IMR-90 (cell line): Measurements from ENCODE around the gene SEC14L1. TPM values are rescaled to one million over a fixed set of nuclear protein-coding genes. Genes with fewer than 3 reads are reported as not detected.

ENCODE experiments used
- ATAC-seq: fragments of 200-7000 bp; cut with Tn5 transposase; 2 replicates; pipeline ENCODE4 v1.9.1; 2020; ENCODE audit warnings: low read depth, mild to moderate bottlenecking, moderate library complexity
- BruUV-seq: library from RNA; stranded (reverse); fragments of 400-500 nt; replicated peaks from 2 replicates; lab custom pipeline; 2021; lab: Mats Ljungman, UMichigan
- CTCF ChIA-PET: fragments of 300-600 bp; formaldehyde crosslinking; extraction: SDS; loops from one replicate; lab custom pipeline; 2021; ENCODE audit warnings: antibody characterized with exemption; lab: Yijun Ruan, JAX
- POLR2A ChIA-PET: fragments of 300-600 bp; sonication (Branson Sonifier 250); formaldehyde crosslinking; loops from one replicate; lab custom pipeline; 2022; ENCODE audit warnings: antibody characterized with exemption; ENCODE audit not compliant: unreplicated experiment; lab: Charles Lee
- DNase-seq: peaks from one replicate; pipeline ENCODE4 v3.0.0; 2013
- H2AFZ ChIP-seq: replicated peaks from 2 replicates; pipeline ENCODE3; 2013; ENCODE audit warnings: low read length, mild to moderate bottlenecking; ENCODE audit not compliant: poor library complexity
- H2AK5ac ChIP-seq: 2 replicates; pipeline ENCODE4 v1.6.1; 2013; ENCODE audit warnings: low read depth, low read length, inconsistent platforms
- H2AK9ac ChIP-seq: replicated peaks from 2 replicates; pipeline ENCODE3; 2013; ENCODE audit warnings: mild to moderate bottlenecking, low read depth, low read length, moderate library complexity; ENCODE audit not compliant: poor library complexity
- H2BK120ac ChIP-seq: 2 replicates; pipeline ENCODE4 v1.6.1; 2013; ENCODE audit warnings: low read depth, low read length, inconsistent platforms
- H2BK15ac ChIP-seq: 3 replicates; pipeline ENCODE4 v1.6.1; 2013; ENCODE audit warnings: low read depth, low read length, inconsistent platforms
- H2BK20ac ChIP-seq: 2 replicates; pipeline ENCODE4 v1.6.1; 2013; ENCODE audit warnings: low read depth, mild to moderate bottlenecking, inconsistent platforms, low read length, moderate library complexity
- H2BK5ac ChIP-seq: 2 replicates; pipeline ENCODE4 v1.6.1; 2013; ENCODE audit warnings: mild to moderate bottlenecking, low read depth, low read length, inconsistent platforms; ENCODE audit not compliant: poor library complexity, severe bottlenecking
- H3K14ac ChIP-seq: replicated peaks from 2 replicates; pipeline ENCODE4 v1.6.1; 2013; ENCODE audit warnings: low read depth, low read length, inconsistent platforms
- H3K18ac ChIP-seq: 2 replicates; pipeline ENCODE4 v1.6.1; 2013; ENCODE audit warnings: low read depth, low read length, control low read depth
- H3K23ac ChIP-seq: 2 replicates; pipeline ENCODE4 v1.6.1; 2013; ENCODE audit warnings: low read depth, low read length, inconsistent platforms
- H3K27ac ChIP-seq: 2 replicates; pipeline ENCODE4 v1.5.1; 2013; ENCODE audit warnings: mild to moderate bottlenecking, control low read depth, low read length; ENCODE audit not compliant: insufficient read depth
- H3K27me3 ChIP-seq: 2 replicates; pipeline ENCODE4 v1.6.1; 2013; ENCODE audit warnings: low read length; ENCODE audit not compliant: control insufficient read depth, insufficient read depth
- H3K36me3 ChIP-seq: 2 replicates; pipeline ENCODE4 v1.6.1; 2013; ENCODE audit warnings: low read length, mixed read lengths; ENCODE audit not compliant: control insufficient read depth, insufficient read depth
- H3K4ac ChIP-seq: 2 replicates; pipeline ENCODE4 v1.6.1; 2013; ENCODE audit warnings: low read depth, low read length, inconsistent platforms
- H3K4me1 ChIP-seq: 2 replicates; pipeline ENCODE4 v1.6.1; 2013; ENCODE audit warnings: low read length, mixed read lengths; ENCODE audit not compliant: control insufficient read depth, insufficient read depth
- H3K4me2 ChIP-seq: 2 replicates; pipeline ENCODE4 v1.6.1; 2013; ENCODE audit warnings: low read depth, mild to moderate bottlenecking, control low read depth, low read length, moderate library complexity
- H3K4me3 ChIP-seq: 2 replicates; pipeline ENCODE4 v1.5.1; 2013; ENCODE audit warnings: low read depth, mild to moderate bottlenecking, control low read depth, low read length, moderate library complexity; ENCODE audit not compliant: insufficient read depth
- H3K56ac ChIP-seq: 2 replicates; pipeline ENCODE4 v1.6.1; 2013; ENCODE audit warnings: low read length, inconsistent platforms; ENCODE audit not compliant: insufficient read depth; ENCODE audit errors: extremely low read depth
- H3K79me1 ChIP-seq, 2 experiments: 2 replicates each; pipeline ENCODE4 v1.6.1; 2013; ENCODE audit warnings: low read length in 2 of 2, inconsistent platforms in 1 of 2, low read depth in 1 of 2
- H3K9ac ChIP-seq: 2 replicates; pipeline ENCODE4 v1.6.1; 2013; ENCODE audit warnings: low read depth, low read length, control low read depth
- H3K9me1 ChIP-seq: 2 replicates; pipeline ENCODE4 v1.6.1; 2013; ENCODE audit warnings: low read length, inconsistent platforms; ENCODE audit not compliant: insufficient read depth
- H3K9me3 ChIP-seq: 2 replicates; pipeline ENCODE4 v1.6.1; 2013; ENCODE audit warnings: low read length; ENCODE audit not compliant: control insufficient read depth, insufficient read depth
- H4K20me1 ChIP-seq: 2 replicates; pipeline ENCODE4 v1.6.1; 2013; ENCODE audit warnings: low read length, inconsistent platforms; ENCODE audit not compliant: insufficient read depth
- H4K5ac ChIP-seq: 2 replicates; pipeline ENCODE4 v1.6.1; 2013; ENCODE audit warnings: mild to moderate bottlenecking, low read depth, low read length, control low read depth
- H4K8ac ChIP-seq, 2 experiments: 2 replicates each; pipeline ENCODE4 v1.6.1; 2013; ENCODE audit warnings: low read depth in 2 of 2, low read length in 2 of 2, control low read depth in 1 of 2, inconsistent platforms in 1 of 2
- H4K91ac ChIP-seq: 2 replicates; pipeline ENCODE4 v1.6.1; 2013; ENCODE audit warnings: low read depth, low read length, inconsistent platforms; ENCODE audit not compliant: insufficient read depth
- BHLHE40 ChIP-seq: fragments of 150-350 bp; IDR thresholded peaks from 2 replicates; pipeline ENCODE4 v1.6.1; 2016; ENCODE audit warnings: mild to moderate bottlenecking, low read depth, low read length
- CHD1 ChIP-seq: IDR thresholded peaks from 2 replicates; pipeline ENCODE4 v1.6.1; 2012; ENCODE audit warnings: low read depth, low read length, improper control_type of control experiment
- CTCF ChIP-seq: conservative IDR thresholded peaks from 2 replicates; pipeline ENCODE4 v1.5.1; 2012; ENCODE audit warnings: mild to moderate bottlenecking, low read depth, low read length, improper control_type of control experiment
- ELK1 ChIP-seq: fragments of 150-350 bp; IDR thresholded peaks from 2 replicates; pipeline ENCODE4 v1.6.1; 2016; ENCODE audit warnings: low read depth, mild to moderate bottlenecking, low read length, moderate library complexity, borderline replicate concordance
- FOS ChIP-seq: fragments of 150-350 bp; IDR thresholded peaks from 2 replicates; pipeline ENCODE4 v1.6.1; 2016; ENCODE audit warnings: low read depth, low read length
- MAFK ChIP-seq: IDR thresholded peaks from 2 replicates; pipeline ENCODE4 v1.6.1; 2012; ENCODE audit warnings: low read depth, low read length, improper control_type of control experiment
- MAZ ChIP-seq: IDR thresholded peaks from 2 replicates; pipeline ENCODE4 v1.6.1; 2012; ENCODE audit warnings: low read depth, mild to moderate bottlenecking, low read length, improper control_type of control experiment, moderate library complexity, borderline replicate concordance
- MXI1 ChIP-seq: IDR thresholded peaks from 2 replicates; pipeline ENCODE4 v1.6.1; 2012; ENCODE audit warnings: low read depth, mild to moderate bottlenecking, low read length, moderate library complexity, borderline replicate concordance
- NFE2L2 ChIP-seq: fragments of 150-350 bp; IDR thresholded peaks from 2 replicates; pipeline ENCODE4 v1.6.1; 2016; ENCODE audit warnings: low read depth, mild to moderate bottlenecking, low read length
- POLR2A ChIP-seq: IDR thresholded peaks from 2 replicates; pipeline ENCODE4 v1.6.1; 2012; ENCODE audit warnings: mild to moderate bottlenecking, low read depth, low read length
- RAD21 ChIP-seq: IDR thresholded peaks from 2 replicates; pipeline ENCODE4 v1.6.1; 2012; ENCODE audit warnings: low read length, improper control_type of control experiment
- RCOR1 ChIP-seq: IDR thresholded peaks from 2 replicates; pipeline ENCODE4 v1.6.1; 2012; ENCODE audit warnings: mild to moderate bottlenecking, low read length, improper control_type of control experiment; ENCODE audit not compliant: insufficient replicate concordance
- RFX5 ChIP-seq: IDR thresholded peaks from 2 replicates; pipeline ENCODE4 v1.8.0; 2012; ENCODE audit warnings: low read depth, mild to moderate bottlenecking, low read length, moderate library complexity
- SMC3 ChIP-seq: fragments of 150-350 bp; IDR thresholded peaks from 2 replicates; pipeline ENCODE4 v1.6.1; 2016; ENCODE audit warnings: low read depth, mild to moderate bottlenecking, antibody characterized with exemption, low read length, moderate library complexity
- USF2 ChIP-seq: fragments of 150-350 bp; IDR thresholded peaks from 2 replicates; pipeline ENCODE4 v1.6.1; 2017; ENCODE audit warnings: mild to moderate bottlenecking, antibody characterized with exemption, low read length, low read depth
- WGBS, 2 experiments: methylation state at CpG; one replicate each; pipeline versions ENCODE4 v1.1.5 to v1.1.7; 2013; ENCODE audit warnings: missing lambda C conversion rate in 2 of 2; ENCODE audit not compliant: insufficient read length in 1 of 2; ENCODE audit errors: extremely low coverage in 2 of 2; 5-methylcytosine and 5-hydroxymethylcytosine counted together
- dilution Hi-C: fragments of 300-500 bp; cut with HindIII; formaldehyde crosslinking; loops from one replicate; pipeline ENCODE4 v1.14.3; 2018; ENCODE audit warnings: low sequenced_read_pairs; ENCODE audit not compliant: unreplicated experiment
- in situ Hi-C: fragments of 300-500 bp; cut with MboI; formaldehyde crosslinking; loops from 3 replicates; pipeline ENCODE4 v1.14.3; 2019; ENCODE audit warnings: low sequenced_read_pairs, inconsistent platforms, mixed read lengths
- intact Hi-C: fragments of 100-400 bp; cut with micrococcal nuclease; formaldehyde crosslinking; loops from 2 replicates; pipeline ENCODE4 v1.10.0; 2022
- polyA plus RNA-seq, 3 experiments: library from polyadenylated mRNA; depleted of rRNA; stranded (reverse); fragments of >200 nt; gene quantifications; 2 replicates each; pipeline ENCODE4 v1.2.3, GENCODE V29; 2012; ENCODE audit warnings: low replicate concordance in 1 of 3
- total RNA-seq: library from RNA; depleted of rRNA; stranded (reverse); fragments of >200 nt; gene quantifications from 2 replicates; pipeline ENCODE4 v1.2.3, GENCODE V29; 2012

Gene SEC14L1
- total and polyA plus RNA-seq, 2 of the 4 experiments (the other 2 are of a cell fraction), result 24.9 to 35.8 TPM

GRCh38 chr17:77146246-77146632 is 5.5 kb downstream of the SEC14L1 start:
- ATAC-seq (no peak), DNase-seq (no peak)
- peak overlapping the region; percentile 72 for H3K14ac ChIP-seq
- H2BK120ac ChIP-seq, result peak overlapping the region; percentile 74
- H4K91ac ChIP-seq, result no peak overlapping the region
- H3K18ac ChIP-seq, result peak overlapping the region; percentile 17; the same call in 1 of the 2 replicates
- H3K9me1 ChIP-seq, result peaks cover 26% of the 10 kb centered on the region
- intact Hi-C loops (no loop called here), dilution Hi-C loops (no loop called here), in situ Hi-C loops (no loop called here)
- peak overlapping the region; percentile 85 for H2AK5ac ChIP-seq
- H2BK15ac ChIP-seq, result peak overlapping the region; percentile 26; the same call in 1 of the 3 replicates
- ChIA-PET POLR2A (no interaction called here), CTCF (interaction anchor here (0.6 to 1.0 kb wide), 2 partner anchors 17 to 58 kb away, joined by 3 to 4 read pairs; no protein-coding TSS in a partner anchor)
- H3K9me3 ChIP-seq, result no peaks in the 10 kb centered on the region
- H3K27me3 ChIP-seq, result no peaks in the 10 kb centered on the region
- peak overlapping the region; percentile 88 for H3K4ac ChIP-seq
- peak overlapping the region; percentile 26; the same call in 1 of the 2 replicates for H3K56ac ChIP-seq
- H3K27ac ChIP-seq, result peak overlapping the region; percentile 61
- peak overlapping the region in 1 of 2 experiments; percentile 73; a peak in 2 of 4 replicates for H4K8ac ChIP-seq
- peak overlapping the region; percentile 24; the same call in 1 of the 2 replicates for H3K9ac ChIP-seq
- peak overlapping the region; percentile 11; the same call in 1 of the 2 replicates for H3K23ac ChIP-seq
- H3K79me1 ChIP-seq, result peaks cover 31 to 94% of the 10 kb centered on the region in 2 experiments
- WGBS, 2 experiments, result 75% methylated on average over 1 of the region's 5 CpGs; no CpG with 5 or more reads in 1 of the 2 experiments
- H3K4me1 ChIP-seq, result peaks cover 18% of the 10 kb centered on the region
- H3K4me3 ChIP-seq, result no peak overlapping the region
- peaks cover 35% of the 10 kb centered on the region for H3K36me3 ChIP-seq
- no peak for TF ChIP-seq BHLHE40
- TF ChIP-seq SMC3, result no peak
- no peak for TF ChIP-seq RCOR1
- no peak for TF ChIP-seq CTCF
- no peak for TF ChIP-seq ELK1
- TF ChIP-seq FOS, result no peak
- TF ChIP-seq NFE2L2, result no peak
- no peak for TF ChIP-seq MAZ
- TF ChIP-seq RAD21, result no peak
- TF ChIP-seq MAFK, result no peak
- no peak for TF ChIP-seq RFX5
- no peak for TF ChIP-seq POLR2A
- no peak for TF ChIP-seq CHD1
- TF ChIP-seq MXI1, result no peak
- TF ChIP-seq USF2, result no peak
- peak overlapping the region; percentile 62 for H3K4me2 ChIP-seq
- peak overlapping the region; percentile 27 for H2BK20ac ChIP-seq
- H2BK5ac ChIP-seq, result peak overlapping the region; percentile 83
- H4K5ac ChIP-seq, result peak overlapping the region; percentile 35; the same call in 1 of the 2 replicates
- peaks cover 43% of the 10 kb centered on the region; the same call in 1 of the 2 replicates for H4K20me1 ChIP-seq
- peak overlapping the region; percentile 78 for H2AK9ac ChIP-seq
- no TSS peak for BruUV-seq
- no peak overlapping the region for H2AFZ ChIP-seq
